ACC112 (cell line): Measurements from ENCODE around the gene SPX.

Source experiments
- H2AFZ ChIP-seq: fragments of 200-600 bp; sonication (generic); one replicate; pipeline ENCODE4 v1.6.0; 2017; ENCODE audit warnings: antibody characterized with exemption, low read length; ENCODE audit not compliant: unreplicated experiment
- H3K27ac ChIP-seq: fragments of 200-600 bp; sonication (generic); 2 replicates; pipeline ENCODE4 v1.5.1; 2014; ENCODE audit warnings: low read depth, mild to moderate bottlenecking, antibody characterized with exemption, low read length, moderate library complexity
- H3K27me3 ChIP-seq: fragments of 200-600 bp; sonication (generic); 2 replicates; pipeline ENCODE4 v1.6.1; 2014; ENCODE audit warnings: mild to moderate bottlenecking, antibody characterized with exemption, low read length, moderate library complexity, mixed read lengths; ENCODE audit not compliant: insufficient read depth
- H3K36me3 ChIP-seq: fragments of 200-600 bp; sonication (generic); 2 replicates; pipeline ENCODE4 v1.6.1; 2016; ENCODE audit warnings: mild to moderate bottlenecking, antibody characterized with exemption, low read length, moderate library complexity, mixed read lengths; ENCODE audit not compliant: insufficient read depth
- H3K4me1 ChIP-seq: fragments of 200-600 bp; sonication (generic); one replicate; pipeline ENCODE4 v1.6.1; 2016; ENCODE audit warnings: low read length, mixed read lengths; ENCODE audit not compliant: insufficient read depth, unreplicated experiment, control insufficient read depth
- H3K4me3 ChIP-seq: fragments of 200-600 bp; sonication (generic); 2 replicates; pipeline ENCODE4 v1.5.1; 2014; ENCODE audit warnings: mild to moderate bottlenecking, low read depth, low read length
- H3K79me2 ChIP-seq: fragments of 200-600 bp; sonication (generic); one replicate; pipeline ENCODE4 v1.6.0; 2016; ENCODE audit warnings: low read length; ENCODE audit not compliant: control insufficient read depth, unreplicated experiment, insufficient read depth

Gene SPX

GRCh38 chr12:21526053-21526452 is at the start of gene SPX:
Gene SPX, plus strand, starts transcription at chr12:21526296. Its CDS starts 177 bp downstream, at chr12:21526473.
- H3K4me3 ChIP-seq = peak within 1 kb of the TSS; percentile 91
- no peaks in the 10 kb centered on the region for H3K79me2 ChIP-seq
- H3K27me3 ChIP-seq = no peaks in the 10 kb centered on the region
- H2AFZ ChIP-seq = peak within 1 kb of the TSS; percentile 64
- H3K36me3 ChIP-seq = no peaks in the 10 kb centered on the region
- H3K4me1 ChIP-seq = peaks cover 21% of the 10 kb centered on the region
- no peak within 1 kb of the TSS for H3K27ac ChIP-seq

GRCh38 chr12:21476949-21477348 is 49.1 kb upstream of the SPX start:
- H3K27me3 ChIP-seq = no peaks in the 10 kb centered on the region
- H3K4me1 ChIP-seq = peaks cover 12% of the 10 kb centered on the region
- H3K27ac ChIP-seq = peak overlapping the region; percentile 49
- no peak overlapping the region for H3K4me3 ChIP-seq
- H2AFZ ChIP-seq = no peak overlapping the region
- H3K36me3 ChIP-seq = peaks cover 60% of the 10 kb centered on the region
- no peaks in the 10 kb centered on the region for H3K79me2 ChIP-seq

- Histone ChIP-seq H2AFZ (no peak overlapping the region), H3K27ac (no peak overlapping the region), H3K36me3 (peaks cover 58% of the 10 kb centered on the region), H3K79me2 (no peaks in the 10 kb centered on the region), H3K4me3 (no peak overlapping the region), H3K4me1 (peaks cover 12% of the 10 kb centered on the region), H3K27me3 (no peaks in the 10 kb centered on the region)
These were observed 47.2 kb upstream of the SPX start for GRCh38 chr12:21478756-21479455.

- Histone ChIP-seq H3K4me3 (no peak overlapping the region), H2AFZ (no peak overlapping the region), H3K79me2 (no peaks in the 10 kb centered on the region), H3K4me1 (no peaks in the 10 kb centered on the region), H3K27me3 (no peaks in the 10 kb centered on the region), H3K27ac (no peak overlapping the region), H3K36me3 (peaks cover 45% of the 10 kb centered on the region)
These were observed 42.6 kb upstream of the SPX start for GRCh38 chr12:21483531-21483930.

DNA sequence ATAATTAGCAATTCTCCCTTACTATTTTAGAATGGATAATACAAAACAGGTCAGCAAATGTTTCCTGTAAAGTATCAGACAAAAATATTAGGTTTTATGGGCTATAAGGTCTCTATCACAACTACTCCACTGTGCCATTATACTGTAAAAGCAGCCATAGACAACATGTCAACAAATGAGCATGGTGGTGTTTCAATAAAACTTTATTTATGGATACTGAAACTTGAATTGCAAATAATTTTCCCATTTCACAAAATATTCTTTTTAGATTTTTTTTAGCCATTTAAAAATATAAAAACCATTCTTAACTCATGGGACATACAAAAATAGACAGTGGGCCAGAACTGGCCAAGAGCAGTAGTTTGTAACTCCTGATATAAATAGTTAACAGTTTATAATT is 40.1 kb upstream of the SPX start:
- Histone ChIP-seq H3K79me2 (no peaks in the 10 kb centered on the region), H3K4me3 (no peak overlapping the region), H3K27ac (no peak overlapping the region), H2AFZ (no peak overlapping the region), H3K4me1 (no peaks in the 10 kb centered on the region), H3K27me3 (no peaks in the 10 kb centered on the region), H3K36me3 (peaks cover 55% of the 10 kb centered on the region)

- peaks cover 21% of the 10 kb centered on the region for H3K4me1 ChIP-seq
- no peaks in the 10 kb centered on the region for H3K27me3 ChIP-seq
- H3K36me3 ChIP-seq = peaks cover 37% of the 10 kb centered on the region
- no peak overlapping the region for H3K27ac ChIP-seq
- no peak overlapping the region for H2AFZ ChIP-seq
- peaks cover 84% of the 10 kb centered on the region for H3K79me2 ChIP-seq
- H3K4me3 ChIP-seq = peak overlapping the region; percentile 82
These were observed 26.3 kb upstream of the SPX start for GRCh38 chr12:21499765-21500164.

- H3K27ac ChIP-seq = peak overlapping the region; percentile 89
- H3K4me1 ChIP-seq = peaks cover 31% of the 10 kb centered on the region
- H3K36me3 ChIP-seq = peaks cover 33% of the 10 kb centered on the region
- peak overlapping the region; percentile 44 for H2AFZ ChIP-seq
- peaks cover 87% of the 10 kb centered on the region for H3K79me2 ChIP-seq
- no peaks in the 10 kb centered on the region for H3K27me3 ChIP-seq
- H3K4me3 ChIP-seq = peak overlapping the region; percentile 82
These were observed 25.3 kb upstream of the SPX start for GRCh38 chr12:21500786-21501257.

DNA sequence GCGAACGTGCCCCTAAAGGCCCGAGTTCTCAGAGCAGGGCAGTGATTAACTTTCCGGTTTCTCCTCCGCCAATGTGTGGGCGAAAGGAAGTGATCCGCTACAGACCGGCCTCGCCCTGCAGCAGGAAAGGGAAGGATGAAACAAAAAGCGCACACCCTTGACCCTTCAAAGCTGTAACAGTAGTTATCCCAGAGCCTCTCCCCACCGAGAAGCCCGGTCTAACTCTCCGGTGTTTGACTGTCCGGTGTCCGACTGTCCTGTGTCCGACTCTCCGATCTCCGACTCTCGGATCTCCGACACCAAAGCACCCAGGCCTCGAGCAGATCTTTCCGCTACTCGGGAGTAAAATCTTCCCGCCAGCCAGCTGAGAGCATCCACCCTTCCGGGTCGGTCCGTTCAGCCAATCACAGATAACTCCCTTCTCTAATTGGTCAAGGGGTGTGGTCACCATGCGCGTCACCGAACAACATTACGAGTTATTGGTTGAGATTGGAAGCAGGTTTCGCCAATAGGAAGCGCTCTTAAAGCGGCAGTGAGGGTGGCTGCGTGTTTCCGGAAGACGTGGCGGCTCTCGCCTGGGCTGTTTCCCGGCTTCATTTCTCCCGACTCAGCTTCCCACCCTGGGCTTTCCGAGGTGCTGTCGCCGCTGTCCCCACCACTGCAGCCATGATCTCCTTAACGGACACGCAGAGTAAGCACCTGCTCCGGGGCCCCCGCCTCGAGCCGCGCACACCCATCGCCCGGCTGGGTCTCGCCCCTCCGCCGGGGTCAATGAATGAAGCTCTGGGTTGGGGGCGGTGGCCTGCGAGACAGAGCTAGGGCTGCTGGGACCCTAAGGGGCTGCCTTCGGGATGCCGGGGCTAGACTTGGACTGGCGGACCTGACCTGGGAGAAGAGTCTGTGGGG is 24.6 kb upstream of the SPX start, which contains the start of the genes GOLT1B and RECQL:
Gene GOLT1B, plus strand, starts transcription at position 532 of the 906 bp plus-strand sequence. Its CDS starts 135 bp downstream, at position 667.
Gene RECQL, minus strand, starts transcription at position 378 of the 906 bp plus-strand sequence. CDS start 2,065 bp downstream, outside the sequence.
- Histone ChIP-seq H3K4me3 (peak within 1 kb of the TSS; percentile 82), H3K27me3 (no peaks in the 10 kb centered on the region), H2AFZ (peak within 1 kb of the TSS; percentile 44), H3K27ac (peak within 1 kb of the TSS; percentile 89), H3K4me1 (peaks cover 33% of the 10 kb centered on the region), H3K36me3 (peaks cover 26% of the 10 kb centered on the region), H3K79me2 (peaks cover 94% of the 10 kb centered on the region)

DNA sequence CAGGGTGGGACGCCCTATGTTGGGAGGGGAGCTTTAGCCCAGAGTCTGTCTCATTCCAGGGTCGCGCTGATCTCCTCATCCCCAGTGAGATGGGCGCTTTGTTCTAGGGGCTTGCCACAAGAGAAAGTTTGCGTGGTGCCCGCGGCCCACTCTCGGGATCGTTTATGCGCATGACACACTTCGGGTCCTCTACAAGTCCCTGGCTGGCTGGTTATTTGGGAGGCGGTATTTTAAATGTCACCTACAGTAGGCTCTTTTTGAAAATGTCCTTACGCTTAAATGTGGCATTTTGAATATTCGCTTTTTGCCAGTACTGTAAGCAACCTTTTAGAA is 24.0 kb upstream of the SPX start:
- Histone ChIP-seq H3K4me1 (peaks cover 33% of the 10 kb centered on the region), H2AFZ (peak overlapping the region; percentile 24), H3K27me3 (no peaks in the 10 kb centered on the region), H3K79me2 (peaks cover 95% of the 10 kb centered on the region), H3K36me3 (peaks cover 20% of the 10 kb centered on the region), H3K27ac (peak overlapping the region; percentile 89), H3K4me3 (peak overlapping the region; percentile 82)

DNA sequence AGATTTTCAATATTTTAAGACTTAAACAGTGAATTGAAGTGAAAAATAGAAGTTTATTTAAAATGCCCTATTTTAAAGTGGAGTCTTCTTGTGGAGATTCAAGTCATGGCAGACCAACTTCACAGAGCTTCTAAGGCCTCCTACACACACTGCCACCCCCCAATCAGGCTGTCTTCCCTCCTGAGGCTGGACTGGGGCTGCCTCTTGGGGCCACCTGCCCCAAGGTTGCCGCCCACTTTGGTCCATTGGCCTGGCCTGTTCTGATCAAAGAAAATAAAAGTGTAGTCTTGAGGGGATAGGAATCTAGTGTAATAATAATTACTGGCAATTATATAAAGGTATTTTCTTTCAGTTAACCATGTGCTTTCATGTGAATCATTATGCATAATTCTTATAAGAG is 23.2 kb upstream of the SPX start:
- no peak overlapping the region for H3K27ac ChIP-seq
- peaks cover 95% of the 10 kb centered on the region for H3K79me2 ChIP-seq
- peak overlapping the region; percentile 82 for H3K4me3 ChIP-seq
- no peaks in the 10 kb centered on the region for H3K27me3 ChIP-seq
- no peak overlapping the region for H2AFZ ChIP-seq
- H3K4me1 ChIP-seq = peaks cover 33% of the 10 kb centered on the region
- peaks cover 14% of the 10 kb centered on the region for H3K36me3 ChIP-seq
